A673 (cell line): ENCODE data around the gene PHF21A. TPM values are rescaled to one million over a fixed set of nuclear protein-coding genes. Genes with fewer than 3 reads are reported as not detected.

ENCODE experiments used
- BruUV-seq: library from RNA; stranded (reverse); fragments of 400-500 nt; replicated peaks from 2 replicates; lab custom pipeline; 2021; lab: Mats Ljungman, UMichigan
- CTCF ChIA-PET: fragments of 300-600 bp; sonication (Branson Sonifier 250); formaldehyde crosslinking; loops from one replicate; lab custom pipeline; 2022; ENCODE audit warnings: antibody characterized with exemption; lab: Charles Lee
- POLR2A ChIA-PET: fragments of 300-600 bp; sonication (Branson Sonifier 250); formaldehyde crosslinking; loops from one replicate; lab custom pipeline; 2022; ENCODE audit warnings: antibody characterized with exemption; ENCODE audit not compliant: low non-redundant PET; lab: Charles Lee
- DNase-seq: peaks from one replicate; pipeline ENCODE4 v3.0.0-alpha.2; 2015; ENCODE audit warnings: low spot score
- H3K27ac ChIP-seq: fragments of 200-600 bp; sonication (generic); 2 replicates; pipeline ENCODE4 v1.5.1; 2016; ENCODE audit warnings: mixed run types, low read depth, mild to moderate bottlenecking, mixed read lengths, antibody characterized with exemption, low read length; ENCODE audit not compliant: poor library complexity, severe bottlenecking
- H3K27me3 ChIP-seq: fragments of 200-600 bp; sonication (generic); replicated peaks from 2 replicates; pipeline ENCODE4 v1.6.1; 2017; ENCODE audit warnings: mixed run types, low read depth, mild to moderate bottlenecking, mixed read lengths, antibody characterized with exemption, low read length; ENCODE audit not compliant: insufficient read depth, poor library complexity
- H3K36me3 ChIP-seq: fragments of 200-600 bp; sonication (generic); 2 replicates; pipeline ENCODE4 v1.6.1; 2016; ENCODE audit warnings: mixed run types, mild to moderate bottlenecking, mixed read lengths, antibody characterized with exemption, low read length; ENCODE audit not compliant: insufficient read depth, poor library complexity, severe bottlenecking
- H3K4me1 ChIP-seq: fragments of 200-600 bp; sonication (generic); 2 replicates; pipeline ENCODE4 v1.6.1; 2017; ENCODE audit warnings: mixed run types, mild to moderate bottlenecking, mixed read lengths, antibody characterized with exemption, low read length; ENCODE audit not compliant: insufficient read depth, poor library complexity, severe bottlenecking
- H3K4me3 ChIP-seq: fragments of 200-600 bp; sonication (generic); 2 replicates; pipeline ENCODE4 v1.5.1; 2016; ENCODE audit warnings: low read depth, mixed run types, mild to moderate bottlenecking, mixed read lengths, low read length; ENCODE audit not compliant: poor library complexity, severe bottlenecking
- H3K9me3 ChIP-seq: fragments of 200-600 bp; sonication (generic); 2 replicates; pipeline ENCODE4 v1.6.1; 2016; ENCODE audit warnings: mixed run types, low read depth, mild to moderate bottlenecking, mixed read lengths, antibody characterized with exemption, low read length; ENCODE audit not compliant: poor library complexity, severe bottlenecking
- EZH2 ChIP-seq: fragments of 200-600 bp; sonication (generic); IDR thresholded peaks from 2 replicates; pipeline ENCODE4 v1.6.1; 2017; ENCODE audit warnings: borderline replicate concordance, low read depth, mild to moderate bottlenecking, mixed read lengths, antibody characterized with exemption, low read length; ENCODE audit not compliant: poor library complexity, severe bottlenecking
- intact Hi-C: fragments of 100-400 bp; cut with micrococcal nuclease; formaldehyde crosslinking; loops from one replicate; pipeline ENCODE4 v1.10.0; 2022; ENCODE audit not compliant: unreplicated experiment
- total RNA-seq: library from RNA; stranded (reverse); gene quantifications from 2 replicates; pipeline ENCODE4 v1.2.3, GENCODE V29; 2021
- TF ChIP-seq, protein P1 (sequence below): fragments of 300-800, 200-600 bp; sonication (generic); conservative IDR thresholded peaks from 2 replicates; pipeline ENCODE4 v1.5.1; 2017; ENCODE audit warnings: low read depth, mild to moderate bottlenecking, antibody characterized with exemption, low read length, moderate library complexity, mixed read lengths

PHF21A gene
- total RNA-seq, 1 experiment from 2014 or later: 77.2 TPM

GRCh38 chr11:46060013-46060412 lies 61.2 kb downstream of the PHF21A start:
- DNase-seq: no peak
- POLR2A ChIA-PET: no interaction called here
- H3K27ac ChIP-seq: no peak overlapping the region
- TF ChIP-seq EZH2: no peak
- TF ChIP-seq, protein P1, sequence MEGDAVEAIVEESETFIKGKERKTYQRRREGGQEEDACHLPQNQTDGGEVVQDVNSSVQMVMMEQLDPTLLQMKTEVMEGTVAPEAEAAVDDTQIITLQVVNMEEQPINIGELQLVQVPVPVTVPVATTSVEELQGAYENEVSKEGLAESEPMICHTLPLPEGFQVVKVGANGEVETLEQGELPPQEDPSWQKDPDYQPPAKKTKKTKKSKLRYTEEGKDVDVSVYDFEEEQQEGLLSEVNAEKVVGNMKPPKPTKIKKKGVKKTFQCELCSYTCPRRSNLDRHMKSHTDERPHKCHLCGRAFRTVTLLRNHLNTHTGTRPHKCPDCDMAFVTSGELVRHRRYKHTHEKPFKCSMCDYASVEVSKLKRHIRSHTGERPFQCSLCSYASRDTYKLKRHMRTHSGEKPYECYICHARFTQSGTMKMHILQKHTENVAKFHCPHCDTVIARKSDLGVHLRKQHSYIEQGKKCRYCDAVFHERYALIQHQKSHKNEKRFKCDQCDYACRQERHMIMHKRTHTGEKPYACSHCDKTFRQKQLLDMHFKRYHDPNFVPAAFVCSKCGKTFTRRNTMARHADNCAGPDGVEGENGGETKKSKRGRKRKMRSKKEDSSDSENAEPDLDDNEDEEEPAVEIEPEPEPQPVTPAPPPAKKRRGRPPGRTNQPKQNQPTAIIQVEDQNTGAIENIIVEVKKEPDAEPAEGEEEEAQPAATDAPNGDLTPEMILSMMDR: no peak
- no peak overlapping the region for H3K4me3 ChIP-seq
- no peaks in the 10 kb centered on the region for H3K27me3 ChIP-seq
- no peaks in the 10 kb centered on the region for H3K36me3 ChIP-seq
- no peaks in the 10 kb centered on the region for H3K9me3 ChIP-seq
- CTCF ChIA-PET: no interaction called here
- no TSS peak for BruUV-seq
- H3K4me1 ChIP-seq: peaks cover 5% of the 10 kb centered on the region
- intact Hi-C loops: loop anchor here (5.0 kb wide), 1 partner anchor 48 kb away; no protein-coding TSS in a partner anchor

- Histone ChIP-seq H3K27me3 (no peaks in the 10 kb centered on the region), H3K9me3 (no peaks in the 10 kb centered on the region), H3K27ac (no peak overlapping the region), H3K36me3 (peaks cover 4% of the 10 kb centered on the region), H3K4me1 (peaks cover 5% of the 10 kb centered on the region), H3K4me3 (no peak overlapping the region)
- POLR2A ChIA-PET: no interaction called here
- DNase-seq: no peak
- TF ChIP-seq EZH2: no peak
- TF ChIP-seq, protein P1: no peak
- BruUV-seq: no TSS peak
- CTCF ChIA-PET: no interaction called here
- intact Hi-C loops: no loop called here
Observed at GRCh38 chr11:46057489-46057888, 63.8 kb downstream of the PHF21A start.

DNA sequence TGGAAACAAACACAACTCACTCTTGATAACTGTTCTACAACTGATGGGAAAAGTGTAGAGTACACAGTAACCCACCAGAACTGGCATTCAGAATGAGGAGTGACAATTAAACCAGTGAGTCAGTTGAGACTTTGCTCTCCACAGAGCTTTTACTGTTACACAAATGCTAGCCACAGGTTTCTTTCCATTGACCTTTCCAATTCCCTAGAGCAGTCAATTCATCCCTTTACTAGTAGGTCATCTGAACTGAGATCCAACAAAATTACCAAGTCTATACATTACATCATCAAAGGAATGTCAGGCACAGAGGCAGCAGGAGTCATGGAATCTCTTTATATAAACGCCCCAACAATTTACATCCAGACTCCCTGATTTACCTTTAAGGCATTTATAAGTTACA lies 65.9 kb downstream of the PHF21A start:
- Histone ChIP-seq H3K36me3 (peaks cover 4% of the 10 kb centered on the region), H3K27ac (no peak overlapping the region), H3K4me3 (no peak overlapping the region), H3K27me3 (no peaks in the 10 kb centered on the region), H3K4me1 (peaks cover 17% of the 10 kb centered on the region), H3K9me3 (no peaks in the 10 kb centered on the region)
- ChIA-PET CTCF (no interaction called here), POLR2A (no interaction called here)
- BruUV-seq: no TSS peak
- intact Hi-C loops: no loop called here
- TF ChIP-seq, protein P1: no peak
- no peak for TF ChIP-seq EZH2
- no peak for DNase-seq
